ENCODE measurements around the gene ZNF516. TPM values are rescaled to one million over a fixed set of nuclear protein-coding genes. Genes with fewer than 3 reads are reported as not detected.
A peak's percentile ranks its signal among the peaks of the same experiment; 100 is the strongest.

The ZNF516 gene
- total RNA-seq, 2 donors from 2014 or later = 7.9 to 13.8 TPM

DNA sequence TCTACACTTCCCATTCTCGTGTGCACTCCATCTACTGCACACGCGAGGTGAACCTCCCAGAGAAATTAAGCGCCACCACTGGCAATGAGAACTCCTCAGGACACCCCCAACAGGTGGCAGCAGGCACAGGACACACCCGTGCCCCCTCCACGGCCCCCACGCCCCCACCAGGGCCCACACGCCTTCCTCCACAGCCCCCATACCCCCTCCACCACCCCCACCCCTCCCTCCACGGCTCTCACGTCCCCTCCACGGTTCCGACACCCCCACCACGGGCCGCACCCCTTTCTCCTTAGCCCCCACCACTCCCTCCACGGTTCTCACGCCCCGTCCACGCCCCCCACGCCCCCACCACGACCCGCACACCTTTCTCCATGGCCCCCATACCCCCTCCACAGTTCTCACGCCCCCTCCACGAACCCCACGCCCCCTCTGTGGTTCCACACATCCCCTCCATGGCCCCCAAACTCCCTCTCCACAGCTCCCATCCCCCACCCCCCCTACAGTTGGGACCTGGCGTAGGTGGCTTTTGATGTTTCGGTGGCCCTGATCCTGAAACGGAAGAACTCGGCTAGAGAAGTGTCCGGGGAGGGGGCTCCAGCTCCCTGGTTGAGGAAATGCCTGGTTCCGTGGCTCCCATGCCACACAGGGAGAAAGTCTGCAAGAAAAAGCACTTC is 110.8 kb downstream of the ZNF516 start:
- no peak overlapping the region for H3K27ac Mint-ChIP-seq
- H3K9me3 Mint-ChIP-seq = no peaks in the 10 kb centered on the region
- H3K36me3 Mint-ChIP-seq = peaks cover 0 to 11% of the 10 kb centered on the region in 2 donors
- no peak for DNase-seq (ENCODE audit: low spot score in 2 of 2)
- ATAC-seq = no peak

DNA sequence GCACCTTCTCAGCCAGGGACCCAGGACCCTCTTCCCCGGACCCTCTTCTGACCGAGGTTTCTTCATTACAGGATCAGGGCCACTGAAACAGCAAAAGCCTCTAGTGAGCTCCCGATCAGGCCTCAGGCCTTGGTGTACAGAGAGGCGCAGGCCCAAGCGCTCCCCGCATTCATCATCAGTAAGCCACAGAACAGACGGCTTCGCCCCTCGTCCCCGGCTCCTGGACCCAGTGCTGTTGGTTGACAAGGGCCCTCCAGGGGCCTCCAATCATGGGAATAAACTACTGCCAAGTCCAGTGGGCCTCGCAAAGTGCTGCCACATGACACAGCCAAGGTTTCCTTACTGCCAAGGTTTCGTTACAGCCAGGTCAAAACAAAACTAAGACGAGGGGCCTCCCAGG is 111.4 kb downstream of the ZNF516 start:
- H3K36me3 Mint-ChIP-seq = peaks cover 0 to 8% of the 10 kb centered on the region in 2 donors
- no peaks in the 10 kb centered on the region for H3K9me3 Mint-ChIP-seq
- DNase-seq (ENCODE audit: low spot score in 2 of 2) (no peak), ATAC-seq (no peak)
- no peak overlapping the region for H3K27ac Mint-ChIP-seq

DNA sequence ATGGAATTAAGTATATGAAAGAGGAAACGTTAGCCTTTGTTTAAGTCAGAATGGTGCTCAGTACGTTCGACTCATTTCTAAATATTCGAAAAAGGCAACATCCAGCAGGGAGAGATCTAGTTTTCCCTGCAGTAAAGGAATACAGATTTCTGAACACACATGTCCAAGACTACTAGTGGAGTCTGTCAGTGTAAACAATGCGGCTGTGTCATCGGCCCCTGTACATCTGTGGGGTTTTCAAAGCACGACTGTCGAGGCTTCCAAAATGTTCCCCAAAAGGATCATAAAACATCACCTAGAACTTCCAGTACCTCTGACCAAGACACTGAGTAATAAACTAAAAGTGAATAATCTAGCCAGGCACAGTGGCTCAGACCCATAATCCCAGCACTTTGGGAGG is 112.8 kb downstream of the ZNF516 start:
- Mint-ChIP-seq H3K36me3 (peaks cover 0 to 6% of the 10 kb centered on the region in 2 donors), H3K9me3 (no peaks in the 10 kb centered on the region), H3K27ac (peak overlapping the region in 1 of 2 donors; percentile 53)
- ATAC-seq = no peak
- no peak for DNase-seq (ENCODE audit: low spot score in 2 of 2)

DNA sequence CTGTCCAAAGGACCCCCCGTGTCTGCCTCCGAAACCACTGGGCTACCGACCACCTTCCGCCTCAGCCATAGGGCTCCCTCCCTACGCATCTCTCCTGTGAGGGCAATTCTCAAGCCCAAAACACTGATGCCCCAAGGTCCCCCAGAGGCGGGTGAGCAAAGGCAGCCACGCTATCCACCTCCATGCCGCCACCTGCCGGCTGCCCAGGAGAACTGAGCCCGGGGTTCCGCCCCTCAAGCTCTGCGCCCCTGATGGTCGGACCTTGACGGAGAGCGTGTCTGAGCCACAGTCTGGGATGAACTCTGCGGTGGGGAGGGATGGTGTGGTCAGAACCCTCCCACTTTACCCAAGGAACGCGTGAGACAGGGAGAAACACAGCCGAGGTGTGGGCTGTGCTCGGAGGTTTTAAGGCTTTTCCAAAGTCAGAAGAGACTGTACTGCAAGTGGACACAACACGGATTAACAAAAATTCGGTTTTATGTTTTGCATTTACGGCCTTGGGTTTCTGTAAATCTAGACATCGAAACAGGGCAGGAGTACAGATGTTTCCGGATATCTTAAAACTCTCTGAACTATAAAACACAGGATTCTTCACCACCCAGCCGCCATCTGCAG is 114.1 kb downstream of the ZNF516 start:
- Mint-ChIP-seq H3K9me3 (peaks cover 0 to under 1% of the 10 kb centered on the region in 2 donors), H3K36me3 (peaks cover 0 to 9% of the 10 kb centered on the region in 2 donors), H3K27ac (no peak overlapping the region)
- ATAC-seq (no peak), DNase-seq (ENCODE audit: low spot score in 2 of 2) (peak in 1 of 2 donors; percentile 47)

DNA sequence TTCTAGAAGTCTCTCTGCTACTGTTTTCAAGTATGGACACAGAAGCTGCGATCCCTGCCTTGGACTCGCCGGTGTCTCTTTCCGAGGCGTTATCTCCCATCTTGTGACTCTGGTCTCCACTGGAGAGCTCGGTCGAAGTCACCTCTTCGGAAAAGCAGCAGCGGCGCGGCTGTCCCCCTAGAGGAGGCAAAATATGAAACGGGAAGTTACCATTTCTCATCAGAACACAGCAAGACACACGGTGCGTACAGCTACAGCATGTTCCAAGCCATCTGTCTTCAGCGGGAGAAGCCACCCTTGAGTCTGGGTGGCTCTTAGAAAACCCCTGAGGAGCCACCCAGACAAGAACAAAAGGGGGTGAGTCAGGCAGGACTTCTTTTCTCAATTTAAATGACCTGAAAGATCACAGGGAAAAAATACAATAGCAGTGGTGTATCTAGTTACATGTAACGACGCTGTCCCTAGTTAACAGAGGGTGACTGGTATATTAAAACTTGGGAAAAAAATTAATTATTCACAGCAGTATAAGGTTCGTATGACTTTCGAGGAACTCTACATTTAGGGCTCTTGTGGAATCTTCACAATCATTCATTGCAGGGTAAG is 114.8 kb downstream of the ZNF516 start:
- peaks cover 2 to 7% of the 10 kb centered on the region in 2 donors for H3K9me3 Mint-ChIP-seq
- no peak overlapping the region for H3K27ac Mint-ChIP-seq

DNA sequence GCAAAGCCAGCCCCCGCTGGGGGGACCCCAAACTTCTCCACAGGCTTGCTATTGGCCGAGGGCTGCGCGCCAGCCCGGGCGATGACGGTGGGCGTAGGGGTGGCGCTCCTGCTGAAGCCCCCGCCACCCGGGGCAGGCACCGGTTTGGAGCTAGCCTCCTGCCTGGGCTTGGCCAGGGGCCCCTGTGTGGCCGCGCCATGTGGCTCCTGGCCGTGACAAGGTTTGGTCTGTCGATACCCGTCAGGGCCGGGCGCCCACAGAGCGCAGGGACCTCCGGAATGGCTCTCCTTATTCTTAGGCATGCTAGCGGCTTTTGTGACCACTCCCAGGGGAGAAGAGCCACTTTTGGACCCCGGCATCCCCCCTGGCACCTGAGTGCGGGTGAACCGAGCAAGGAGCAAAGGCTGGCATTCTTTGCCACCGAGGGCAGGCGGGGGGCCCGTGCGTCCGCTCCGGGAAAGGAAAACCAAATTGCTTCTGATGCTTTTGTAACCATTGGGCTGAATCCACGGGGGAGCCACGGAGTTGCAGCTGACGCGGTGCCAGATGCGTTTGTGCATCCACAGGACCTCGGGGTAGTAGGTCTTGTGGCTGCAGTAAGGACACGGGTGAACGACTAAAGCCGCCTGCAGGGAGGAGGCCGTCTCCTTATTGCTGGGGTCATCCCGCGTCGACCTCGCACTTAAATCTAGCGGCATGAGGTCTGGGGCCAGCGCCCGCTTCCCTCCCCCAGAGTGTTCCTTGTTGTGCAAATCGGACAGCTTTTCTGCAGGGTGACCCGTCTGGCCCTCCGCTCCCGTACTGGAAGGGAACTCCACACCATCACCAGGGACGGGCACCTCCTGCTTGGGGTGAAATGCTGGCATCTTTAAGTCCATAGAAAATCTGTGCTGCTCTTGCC is 115.6 kb downstream of the ZNF516 start:
- peaks cover 6 to 11% of the 10 kb centered on the region in 2 donors for H3K9me3 Mint-ChIP-seq
- ATAC-seq = no peak
- no peak for DNase-seq (ENCODE audit: low spot score in 2 of 2)
- H3K27ac Mint-ChIP-seq = no peak overlapping the region
- peaks cover 8 to 19% of the 10 kb centered on the region in 2 donors for H3K36me3 Mint-ChIP-seq

More for the DNA sequence above, 114.8 kb downstream of the ZNF516 start:
- no peak for ATAC-seq
- H3K36me3 Mint-ChIP-seq = peaks cover 5 to 15% of the 10 kb centered on the region in 2 donors
- no peak for DNase-seq (ENCODE audit: low spot score in 2 of 2)

DNA sequence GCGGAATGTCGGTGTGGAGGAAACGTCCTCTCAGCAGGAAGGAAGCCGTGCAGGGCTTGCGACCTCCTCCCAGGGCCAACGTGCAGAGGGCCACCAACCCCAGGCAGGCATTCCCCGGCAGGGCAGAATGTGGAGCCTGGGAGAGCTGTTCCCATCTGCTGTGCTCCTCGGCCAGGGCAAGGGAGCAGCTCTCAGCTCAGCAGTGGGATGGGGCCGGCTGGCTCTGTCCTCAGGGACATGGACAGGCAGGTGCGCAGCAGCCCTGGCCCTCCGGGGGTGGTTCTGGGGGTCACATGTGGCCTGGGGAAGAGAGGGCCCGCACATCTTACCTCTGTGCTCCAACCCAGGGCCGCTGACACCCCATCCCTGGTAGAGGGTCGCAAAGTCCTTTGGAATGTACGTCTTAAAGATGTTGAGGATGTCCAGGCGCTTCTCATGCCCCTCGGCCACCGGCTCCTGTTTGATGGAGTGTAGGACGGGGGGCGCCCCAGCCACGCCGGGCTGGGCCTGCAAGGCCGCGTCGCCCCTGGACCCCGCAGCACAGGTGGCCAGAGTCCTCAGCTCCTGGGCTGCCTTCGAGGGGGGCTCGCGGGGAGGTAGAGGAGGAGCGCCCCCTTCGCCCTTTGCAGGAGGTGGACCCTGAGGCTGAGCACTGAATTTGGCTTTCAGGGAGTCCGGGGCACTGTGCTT is 116.4 kb downstream of the ZNF516 start:
- H3K36me3 Mint-ChIP-seq = peaks cover 8 to 19% of the 10 kb centered on the region in 2 donors

DNA sequence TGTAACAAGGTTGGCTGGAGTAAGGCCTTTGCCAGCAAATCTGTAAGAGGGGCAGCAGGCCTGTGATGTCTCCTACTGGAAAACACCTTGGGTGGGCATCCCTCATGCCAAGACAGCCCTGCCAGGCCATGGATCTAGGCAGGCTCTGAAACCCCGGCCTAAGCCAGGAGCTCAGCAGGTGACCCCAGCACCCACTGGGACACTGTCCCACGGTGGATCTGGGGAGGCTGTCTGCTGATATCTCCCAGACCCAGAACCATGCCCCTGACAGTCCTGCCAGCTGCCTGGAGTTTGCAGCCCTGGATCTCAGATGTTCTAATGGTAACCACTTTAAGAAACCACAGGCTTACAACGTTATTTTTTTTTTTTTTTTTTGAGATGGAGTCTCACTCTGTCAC is 117.7 kb downstream of the ZNF516 start:
- no peak for ATAC-seq
- peaks cover 6 to 11% of the 10 kb centered on the region in 2 donors for H3K9me3 Mint-ChIP-seq
- H3K27ac Mint-ChIP-seq = peak overlapping the region in 1 of 2 donors; percentile 87
- no peak for DNase-seq (ENCODE audit: low spot score in 2 of 2)
- H3K36me3 Mint-ChIP-seq = peaks cover 8 to 24% of the 10 kb centered on the region in 2 donors

More for the DNA sequence above, 116.4 kb downstream of the ZNF516 start:
- DNase-seq (ENCODE audit: low spot score in 2 of 2) (no peak), ATAC-seq (no peak)
- H3K9me3 Mint-ChIP-seq = peaks cover 6 to 11% of the 10 kb centered on the region in 2 donors
- no peak overlapping the region for H3K27ac Mint-ChIP-seq

DNA sequence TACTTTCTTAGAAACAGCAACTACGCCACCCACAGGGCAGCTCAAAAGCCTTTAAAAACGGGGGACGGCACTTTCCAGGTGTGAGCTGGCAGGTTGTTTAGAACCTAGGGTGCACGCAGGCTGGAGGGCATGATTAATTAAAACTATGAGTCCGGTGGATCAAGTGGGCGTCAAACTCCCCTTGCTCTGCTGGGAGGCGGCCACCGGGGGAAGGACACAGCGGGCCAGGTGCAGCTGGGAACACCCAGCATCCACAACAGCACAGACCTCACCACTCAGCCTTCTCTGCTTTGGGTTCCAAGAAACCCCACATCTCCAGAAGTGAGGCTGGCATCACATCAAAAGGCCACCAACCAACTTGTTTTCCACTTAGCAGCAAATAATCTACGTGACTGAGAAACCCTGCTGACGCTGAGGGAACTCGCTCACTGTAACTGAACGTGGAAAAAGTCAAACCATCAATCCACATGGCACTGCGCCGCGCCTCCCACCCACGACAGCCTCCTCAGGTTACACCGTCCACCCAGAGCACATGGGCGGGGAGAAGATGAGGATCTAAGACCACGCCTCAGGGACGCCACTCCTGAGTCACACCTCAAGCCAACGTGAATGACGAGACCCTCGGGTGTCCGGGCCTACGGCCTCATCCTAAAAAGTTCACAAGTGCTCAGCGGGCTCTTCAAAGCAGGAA is 118.2 kb downstream of the ZNF516 start:
- H3K27ac Mint-ChIP-seq = peak overlapping the region; percentile 61 to 87
- DNase-seq (ENCODE audit: low spot score in 2 of 2) = peak in 1 of 2 donors; percentile 48
- peak; percentile 47 for ATAC-seq
- peaks cover 6 to 11% of the 10 kb centered on the region in 2 donors for H3K9me3 Mint-ChIP-seq
- peaks cover 8 to 24% of the 10 kb centered on the region in 2 donors for H3K36me3 Mint-ChIP-seq

DNA sequence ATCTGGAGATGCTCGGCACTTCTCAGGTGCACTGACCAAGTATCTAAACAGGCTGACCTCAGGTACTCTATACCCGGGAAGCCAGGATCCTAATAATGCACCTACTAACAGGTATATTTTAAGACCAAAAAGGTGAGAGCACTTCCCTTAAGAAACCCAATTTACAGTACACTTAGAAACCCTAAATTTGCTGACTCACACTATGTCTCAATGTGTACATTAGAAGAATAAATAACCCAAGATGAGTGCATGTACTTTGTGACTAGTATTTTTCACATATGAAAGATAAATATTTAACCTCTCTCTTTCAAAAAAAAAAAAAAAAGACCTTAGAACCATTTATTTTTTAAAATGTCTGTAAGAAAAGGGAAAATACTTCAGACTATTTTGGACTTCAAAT is 118.8 kb downstream of the ZNF516 start:
- Mint-ChIP-seq H3K36me3 (peaks cover 8 to 24% of the 10 kb centered on the region in 2 donors), H3K27ac (peak overlapping the region; percentile 61 to 87), H3K9me3 (peaks cover 6 to 11% of the 10 kb centered on the region in 2 donors)
- no peak for DNase-seq (ENCODE audit: low spot score in 2 of 2)
- ATAC-seq = no peak

DNA sequence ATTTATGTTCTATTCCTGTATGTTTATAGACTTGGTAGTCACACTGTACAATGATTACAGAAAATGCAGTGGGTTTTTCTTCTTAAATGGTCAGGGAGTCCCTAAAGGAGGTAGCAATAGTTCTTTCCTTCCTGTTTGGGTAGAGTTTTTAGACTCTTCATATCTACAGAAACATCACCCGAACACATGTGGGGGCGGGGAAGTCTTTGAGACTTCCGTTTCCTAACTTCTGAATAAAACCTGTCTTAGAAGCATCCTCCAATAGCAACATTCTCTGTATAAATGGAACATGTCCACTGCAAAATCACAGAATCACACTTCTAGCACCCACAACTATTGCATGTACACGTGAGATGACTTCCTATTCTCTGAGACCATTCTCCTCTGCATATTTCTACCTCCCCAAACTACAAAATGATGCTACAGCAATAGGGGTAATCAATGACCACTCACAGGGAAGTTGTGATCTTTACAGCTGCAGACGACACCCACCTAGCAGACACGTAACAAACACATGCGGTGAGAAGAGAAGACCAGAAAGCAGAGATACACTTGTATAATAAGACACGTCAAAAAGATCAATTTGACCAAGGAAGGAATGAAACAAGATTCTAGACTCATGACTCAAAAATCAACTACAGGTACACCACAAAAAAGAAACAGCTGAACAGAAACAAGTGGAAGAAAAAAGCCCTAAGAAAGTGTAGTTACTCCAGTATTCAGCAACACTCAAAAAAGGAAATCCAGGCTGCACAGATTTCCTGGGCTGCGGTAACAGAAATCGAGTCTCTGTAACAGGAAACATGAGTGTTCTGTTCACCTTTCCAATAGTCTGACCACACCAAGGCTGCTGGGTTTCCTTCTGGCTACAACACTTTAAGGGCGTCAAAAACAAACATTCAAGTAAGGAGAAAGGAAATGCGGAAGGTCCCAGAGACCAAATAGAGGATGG is 120.4 kb downstream of the ZNF516 start:
- Mint-ChIP-seq H3K9me3 (peaks cover 6 to 11% of the 10 kb centered on the region in 2 donors), H3K27ac (peak overlapping the region; percentile 11 to 87), H3K36me3 (peaks cover 13 to 18% of the 10 kb centered on the region in 2 donors)
- DNase-seq (ENCODE audit: low spot score in 2 of 2) (peak; percentile 57 to 75), ATAC-seq (peak; percentile 83 to 85)

DNA sequence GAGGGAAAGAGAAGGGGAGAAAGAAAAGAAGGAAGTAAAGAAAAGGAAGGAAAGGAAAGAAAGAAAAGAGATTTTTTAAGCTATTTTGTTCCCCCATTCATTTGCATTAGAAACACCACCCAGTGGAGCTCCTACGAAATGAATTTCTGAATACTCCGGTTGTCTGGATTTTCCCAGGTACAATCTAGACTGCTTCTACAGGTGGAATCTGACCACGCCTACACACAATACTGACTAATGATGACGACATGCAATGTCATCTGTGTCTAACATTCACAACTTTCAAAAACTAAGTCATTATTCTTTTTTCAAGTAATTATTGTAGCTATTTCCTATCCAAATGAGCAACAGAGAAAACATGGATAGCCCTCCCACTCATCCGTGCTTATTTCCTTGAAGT is 121.7 kb downstream of the ZNF516 start:
- H3K9me3 Mint-ChIP-seq = peaks cover 6 to 11% of the 10 kb centered on the region in 2 donors
- H3K36me3 Mint-ChIP-seq = peaks cover 13 to 18% of the 10 kb centered on the region in 2 donors
- no peak for DNase-seq (ENCODE audit: low spot score in 2 of 2)
- H3K27ac Mint-ChIP-seq = no peak overlapping the region
- no peak for ATAC-seq

DNA sequence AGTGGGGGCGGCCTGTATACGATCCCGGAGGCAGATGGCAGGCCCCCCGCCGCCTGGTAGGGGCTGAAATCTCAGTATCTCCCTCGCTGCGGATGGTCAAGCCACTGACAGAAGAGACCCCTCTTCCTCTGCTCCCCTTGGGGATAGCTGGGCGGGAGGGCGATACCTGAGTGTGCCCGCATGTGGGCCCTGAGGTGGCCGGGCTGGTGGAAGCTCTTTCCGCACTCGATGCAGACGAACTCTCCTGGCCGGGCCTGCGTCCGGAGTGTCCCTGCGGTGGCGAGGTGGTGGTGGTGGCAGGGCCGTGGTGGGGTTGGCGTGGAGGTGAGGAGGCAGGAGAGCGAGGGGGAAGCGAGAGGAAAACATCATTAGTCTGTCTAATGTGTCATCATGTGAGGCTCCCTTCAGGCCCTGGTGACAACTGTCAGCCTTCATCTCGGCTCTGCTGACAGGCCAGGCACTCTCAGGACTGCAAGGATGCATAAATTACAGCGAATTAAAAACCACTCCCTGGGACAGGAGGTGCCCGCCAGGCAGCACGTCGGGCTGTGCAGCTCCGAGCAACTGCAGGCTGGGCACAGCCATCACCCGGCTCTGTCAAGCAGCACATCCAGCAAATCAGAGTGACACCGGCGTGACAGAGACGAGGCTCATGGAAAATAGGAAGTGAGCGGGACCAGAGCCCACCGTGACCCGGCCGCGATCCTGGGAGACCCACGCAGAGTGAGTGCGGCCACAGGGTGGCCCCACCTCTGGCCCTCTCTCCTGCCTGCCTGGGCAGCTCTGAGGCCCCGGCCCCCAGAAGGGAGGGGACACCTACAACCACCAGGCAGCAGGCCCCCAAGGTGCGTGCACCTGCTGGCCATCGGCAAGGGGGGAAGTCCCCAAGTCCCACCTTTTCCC is 123.5 kb downstream of the ZNF516 start:
- H3K36me3 Mint-ChIP-seq = peaks cover 13 to 26% of the 10 kb centered on the region in 2 donors
- no peak overlapping the region for H3K27ac Mint-ChIP-seq
- ATAC-seq = no peak
- peaks cover 6 to 11% of the 10 kb centered on the region in 2 donors for H3K9me3 Mint-ChIP-seq
- DNase-seq (ENCODE audit: low spot score in 2 of 2) = no peak

DNA sequence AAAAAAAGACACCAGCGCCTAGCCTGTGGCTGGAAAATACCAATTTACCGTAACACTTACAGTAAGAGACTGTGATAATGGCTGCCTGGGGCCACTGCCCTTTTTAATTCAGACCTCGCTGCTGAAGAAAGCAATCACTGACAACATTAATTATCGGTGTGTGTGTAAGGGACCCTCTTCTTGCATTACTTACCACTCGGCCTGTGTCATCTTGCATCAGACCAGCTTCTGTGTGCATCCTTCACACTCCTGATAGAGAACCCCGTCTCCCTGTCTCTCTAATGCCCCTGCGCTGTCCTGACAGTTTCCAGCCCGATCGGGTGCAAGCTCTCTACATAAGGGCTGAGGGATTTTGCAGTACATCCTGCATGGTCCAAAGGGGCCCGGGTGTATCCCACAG is 124.4 kb downstream of the ZNF516 start:
- DNase-seq (ENCODE audit: low spot score in 2 of 2) = no peak
- Mint-ChIP-seq H3K27ac (no peak overlapping the region), H3K9me3 (peaks cover 6 to 8% of the 10 kb centered on the region in 2 donors), H3K36me3 (peaks cover 13 to 21% of the 10 kb centered on the region in 2 donors)
- no peak for ATAC-seq

Data from activated naive CD4-positive, alpha-beta T cell treated with anti-CD3 and anti-CD28 coated beads, Interleukin-2, amount 50 U/mL, for 72 hours (primary cell).